GM12872 (cell line): Measurements from ENCODE around the gene MFRP.

Experiments
- CTCF ChIP-seq: IDR thresholded peaks from 3 replicates; pipeline ENCODE4 v1.5.1; 2011; ENCODE audit warnings: low read depth, mild to moderate bottlenecking, low read length, moderate library complexity; ENCODE audit not compliant: insufficient read depth

Gene MFRP

GRCh38 chr11:119375337-119376196, 29.1 kb upstream of the MFRP start:
- no peak for TF ChIP-seq CTCF

GRCh38 chr11:119374632-119375336, 28.3 kb upstream of the MFRP start:
- no peak for TF ChIP-seq CTCF

GRCh38 chr11:119373921-119374631, 27.6 kb upstream of the MFRP start:
- TF ChIP-seq CTCF: peak; percentile 85

- no peak for TF ChIP-seq CTCF
These were observed 26.8 kb upstream of the MFRP start for GRCh38 chr11:119373059-119373920.

GRCh38 chr11:119372260-119373058, 26.0 kb upstream of the MFRP start:
- no peak for TF ChIP-seq CTCF

GRCh38 chr11:119371778-119372182, 25.3 kb upstream of the MFRP start:
- TF ChIP-seq CTCF: peak; percentile 43; the same call in 2 of the 3 replicates
